ENCODE measurements around the gene LONRF2.

The LONRF2 gene

GRCh38 chr2:100235581-100235980 is 86.7 kb downstream of the LONRF2 start:
- no peak for DNase-seq (ENCODE audit: low spot score)

- no peak for DNase-seq (ENCODE audit: low spot score)
Observed at GRCh38 chr2:100235098-100235497, 87.2 kb downstream of the LONRF2 start.

- DNase-seq (ENCODE audit: low spot score): no peak
Observed at GRCh38 chr2:100234141-100234540, 88.2 kb downstream of the LONRF2 start.

- DNase-seq (ENCODE audit: low spot score): no peak
Observed at GRCh38 chr2:100233061-100233460, 89.2 kb downstream of the LONRF2 start.

GRCh38 chr2:100230754-100231153 is 91.5 kb downstream of the LONRF2 start:
- no peak for DNase-seq (ENCODE audit: low spot score)

- no peak for DNase-seq (ENCODE audit: low spot score)
Observed at GRCh38 chr2:100228967-100229366, 93.3 kb downstream of the LONRF2 start.

GRCh38 chr2:100228415-100228814 is 93.9 kb downstream of the LONRF2 start:
- no peak for DNase-seq (ENCODE audit: low spot score)

GRCh38 chr2:100224988-100225710 is 97.2 kb downstream of the LONRF2 start:
- DNase-seq (ENCODE audit: low spot score): no peak

- DNase-seq (ENCODE audit: low spot score): no peak
Observed at GRCh38 chr2:100223502-100223901, 98.8 kb downstream of the LONRF2 start.
